Hematopoietic multipotent progenitor cell treated with erythropoietin and hydrocortisone succinate and interleukin-3 and kit ligand, for 8 days (in vitro differentiated cells): ENCODE data around the gene TEAD3.
A peak's percentile ranks its signal among the peaks of the same experiment; 100 is the strongest.
"Not testable (repeated sequence)": the region's sequence is repeated elsewhere in the genome, so short reads cannot be mapped to it uniquely, and the experiment has no call there.

Experiments
- DNase-seq: peaks from one replicate; pipeline ENCODE4 v3.0.0-alpha.2; 2015

The TEAD3 gene

GRCh38 chr6:35496841-35497570 is at the start of gene TEAD3:
TSS of gene TEAD3 (minus strand) at chr6:35497079.
- DNase-seq = peak; percentile 40

- no peak for DNase-seq
Observed at GRCh38 chr6:35544769-35545361, 48.0 kb upstream of the TEAD3 start.

GRCh38 chr6:35543459-35544193 is 46.7 kb upstream of the TEAD3 start:
- no peak for DNase-seq

- no peak for DNase-seq
Observed at GRCh38 chr6:35541836-35542235, 45.0 kb upstream of the TEAD3 start.

GRCh38 chr6:35539223-35539622 is 42.3 kb upstream of the TEAD3 start:
- no peak for DNase-seq

GRCh38 chr6:35535847-35536246 is 39.0 kb upstream of the TEAD3 start:
- DNase-seq = not testable (repeated sequence)

GRCh38 chr6:35534407-35535170 is 37.7 kb upstream of the TEAD3 start:
- DNase-seq = no peak

GRCh38 chr6:35533981-35534380 is 37.1 kb upstream of the TEAD3 start:
- no peak for DNase-seq

- DNase-seq = no peak
Observed at GRCh38 chr6:35532126-35532525, 35.2 kb upstream of the TEAD3 start.

GRCh38 chr6:35524380-35525020 is 27.6 kb upstream of the TEAD3 start:
- no peak for DNase-seq

- DNase-seq = peak; percentile 60
Observed at GRCh38 chr6:35522660-35523658, 26.1 kb upstream of the TEAD3 start.

- DNase-seq = no peak
Observed at GRCh38 chr6:35522151-35522550, 25.3 kb upstream of the TEAD3 start.

GRCh38 chr6:35521235-35521634 is 24.4 kb upstream of the TEAD3 start:
- no peak for DNase-seq

- DNase-seq = no peak
Observed at GRCh38 chr6:35519313-35520015, 22.6 kb upstream of the TEAD3 start.

GRCh38 chr6:35518566-35519312 is 21.9 kb upstream of the TEAD3 start:
- no peak for DNase-seq

- not testable (repeated sequence) for DNase-seq
Observed at GRCh38 chr6:35517978-35518377, 21.1 kb upstream of the TEAD3 start.

- no peak for DNase-seq
Observed at GRCh38 chr6:35516712-35517111, 19.8 kb upstream of the TEAD3 start.

- not testable (repeated sequence) for DNase-seq
Observed at GRCh38 chr6:35515939-35516338, 19.1 kb upstream of the TEAD3 start.

GRCh38 chr6:35514587-35514986 is 17.7 kb upstream of the TEAD3 start:
- DNase-seq = no peak

- DNase-seq = no peak
Observed at GRCh38 chr6:35512740-35513139, 15.9 kb upstream of the TEAD3 start, which contains the start of gene TULP1. TSS of gene TULP1 (minus strand) at chr6:35512896. CDS start at chr6:35512858, 38 bp downstream.
